IPS-NIHi11 (cell line): Measurements from ENCODE around the gene CNTNAP5.
A peak's percentile ranks its signal among the peaks of the same experiment; 100 is the strongest.

Source experiments
- DNase-seq: peaks from one replicate; pipeline ENCODE4 v3.0.0; 2012; ENCODE audit warnings: mixed read lengths, low spot score

The CNTNAP5 gene

GRCh38 chr2:124692707-124693106 is 667.6 kb downstream of the CNTNAP5 start:
- DNase-seq, result no peak

- DNase-seq, result no peak
Observed at GRCh38 chr2:124693156-124693555, 668.1 kb downstream of the CNTNAP5 start.

GRCh38 chr2:124698979-124699565 is 674.0 kb downstream of the CNTNAP5 start:
- no peak for DNase-seq

- DNase-seq, result no peak
Observed at GRCh38 chr2:124702777-124703176, 677.7 kb downstream of the CNTNAP5 start.

- DNase-seq, result no peak
Observed at GRCh38 chr2:124704071-124704925, 679.2 kb downstream of the CNTNAP5 start.

GRCh38 chr2:124708661-124709060 is 683.6 kb downstream of the CNTNAP5 start:
- DNase-seq, result no peak

GRCh38 chr2:124713969-124714368 is 688.9 kb downstream of the CNTNAP5 start:
- no peak for DNase-seq

GRCh38 chr2:124725187-124725586 is 700.1 kb downstream of the CNTNAP5 start:
- DNase-seq, result no peak

- DNase-seq, result no peak
Observed at GRCh38 chr2:124740636-124741035, 715.5 kb downstream of the CNTNAP5 start.

DNA sequence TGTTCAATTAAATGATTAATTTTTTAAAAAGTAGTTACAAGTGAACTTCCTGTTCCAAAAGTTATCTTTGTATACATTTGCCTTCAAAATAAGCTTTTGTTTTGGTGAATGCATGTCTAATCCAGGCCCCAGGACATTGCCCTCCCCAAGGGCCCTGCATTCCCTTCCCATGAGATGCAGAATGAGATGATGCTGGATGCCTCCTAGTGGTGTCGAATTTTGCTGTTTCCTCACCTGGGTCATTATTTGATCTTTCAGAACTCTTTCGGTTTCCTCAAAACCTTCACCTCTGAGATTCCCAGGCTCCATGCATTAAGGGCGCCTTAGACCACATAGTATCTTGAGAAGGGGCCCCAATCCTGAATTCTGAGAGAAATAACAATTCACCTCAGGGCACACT is 728.8 kb downstream of the CNTNAP5 start:
- peak; percentile 42 for DNase-seq

- no peak for DNase-seq
Observed at GRCh38 chr2:124755386-124755785, 730.3 kb downstream of the CNTNAP5 start.

DNA sequence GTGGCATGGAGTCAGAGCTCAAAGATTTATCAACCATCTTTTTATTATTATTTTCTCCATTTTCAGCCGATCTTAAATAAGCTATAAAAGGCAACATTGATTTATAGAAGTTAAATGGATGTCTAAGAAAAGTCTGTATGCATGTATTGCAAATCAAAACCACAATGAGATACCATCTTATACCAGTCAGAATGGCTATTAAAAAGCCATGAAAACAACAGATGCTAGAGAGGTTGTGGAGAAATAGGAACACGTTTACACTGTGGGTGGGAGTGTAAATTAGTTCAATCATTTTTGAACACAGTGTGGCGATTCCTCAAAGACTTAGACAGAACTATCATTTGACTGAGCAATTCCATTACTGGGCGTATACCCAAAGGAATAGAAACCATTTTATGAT is 731.0 kb downstream of the CNTNAP5 start:
- DNase-seq, result no peak

GRCh38 chr2:124762388-124762787 is 737.3 kb downstream of the CNTNAP5 start:
- no peak for DNase-seq

- no peak for DNase-seq
Observed at GRCh38 chr2:124763611-124764010, 738.5 kb downstream of the CNTNAP5 start.

GRCh38 chr2:124774781-124775180 is 749.7 kb downstream of the CNTNAP5 start:
- DNase-seq, result no peak

GRCh38 chr2:124776332-124776731 is 751.2 kb downstream of the CNTNAP5 start:
- no peak for DNase-seq

DNA sequence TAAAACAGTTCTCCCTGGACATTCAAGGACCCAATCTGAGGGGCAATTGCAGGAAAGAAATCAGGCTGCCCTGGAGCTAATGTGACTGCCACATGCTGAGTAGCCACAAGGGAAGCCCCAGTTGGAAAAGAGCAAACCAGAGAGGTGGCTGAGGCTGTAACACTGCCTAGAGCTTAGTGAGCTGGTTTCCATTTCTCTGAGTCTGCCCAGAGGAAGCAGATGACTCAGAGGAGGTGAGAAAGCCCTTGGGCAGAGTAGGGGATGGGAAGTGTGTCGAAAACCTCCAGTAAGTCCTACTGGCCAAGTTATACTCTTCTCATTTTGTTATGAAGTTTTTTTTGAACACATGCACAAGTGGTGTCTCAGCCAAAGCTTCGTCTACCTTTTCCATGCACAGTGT is 753.0 kb downstream of the CNTNAP5 start:
- no peak for DNase-seq

- no peak for DNase-seq
Observed at GRCh38 chr2:124796647-124797046, 771.6 kb downstream of the CNTNAP5 start.

- no peak for DNase-seq
Observed at GRCh38 chr2:124797049-124797448, 772.0 kb downstream of the CNTNAP5 start.

- DNase-seq, result no peak
Observed at GRCh38 chr2:124798551-124798950, 773.5 kb downstream of the CNTNAP5 start.

DNA sequence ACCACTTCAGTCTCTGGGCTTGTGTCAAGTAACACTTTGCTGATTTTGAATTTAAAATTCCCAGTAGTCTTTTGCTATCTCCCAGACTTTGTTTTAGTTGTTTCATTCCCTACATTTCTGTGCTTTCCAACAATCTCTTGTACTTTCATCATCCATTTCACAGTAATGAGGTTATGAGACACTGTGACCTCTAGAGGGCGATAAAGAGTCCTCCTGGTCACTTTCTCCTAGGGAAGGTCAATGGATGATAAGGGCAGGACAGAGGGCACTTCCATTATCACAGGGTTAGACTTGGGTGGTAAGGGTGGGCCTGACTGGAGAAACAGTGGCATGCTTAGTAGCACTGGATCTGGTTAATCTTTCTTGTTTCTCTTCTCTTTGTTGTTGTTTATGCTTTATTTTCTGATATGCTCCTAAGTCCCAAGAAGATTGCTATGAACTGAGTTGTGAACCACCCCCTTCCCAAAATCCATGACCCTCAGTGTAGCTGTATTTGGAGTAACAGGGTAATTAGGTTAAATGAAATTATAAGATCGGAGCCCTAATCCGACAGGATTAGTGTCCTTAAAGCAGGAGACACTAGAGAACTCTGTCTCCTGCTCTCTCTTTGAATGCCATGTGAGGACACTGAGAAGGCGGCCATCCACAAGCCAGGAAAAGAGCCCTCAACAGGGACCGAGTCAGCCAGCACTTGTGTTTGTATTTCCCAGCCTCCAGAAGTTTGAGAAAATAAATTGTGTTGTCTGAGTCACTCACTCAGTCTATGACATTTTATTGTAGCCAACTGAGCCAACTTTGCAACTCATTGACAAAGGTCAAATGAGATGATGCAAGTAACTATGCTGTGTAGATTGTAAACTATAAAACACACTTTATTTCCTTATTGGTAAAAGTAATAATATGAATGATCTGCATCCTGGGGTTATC is 779.2 kb downstream of the CNTNAP5 start:
- peak; percentile 72 for DNase-seq

DNA sequence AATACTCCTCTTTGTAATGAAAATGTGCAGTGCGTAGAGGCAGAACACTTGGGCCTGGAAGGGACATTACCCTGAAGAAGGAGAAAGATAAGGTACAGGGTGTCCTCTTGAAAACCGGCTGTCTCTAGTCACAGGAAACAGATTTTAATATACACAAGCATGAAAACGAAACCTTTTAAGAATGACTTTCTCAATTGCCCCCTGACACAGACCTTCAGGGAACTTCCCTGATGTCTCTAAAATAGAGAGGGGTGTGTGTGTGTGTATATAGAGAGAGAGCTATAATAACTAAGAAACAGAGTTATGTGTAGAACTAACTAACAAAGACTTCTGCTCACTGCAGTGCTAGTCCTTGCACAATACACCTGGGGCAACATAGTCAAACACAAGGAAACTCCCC is 780.0 kb downstream of the CNTNAP5 start:
- no peak for DNase-seq

DNA sequence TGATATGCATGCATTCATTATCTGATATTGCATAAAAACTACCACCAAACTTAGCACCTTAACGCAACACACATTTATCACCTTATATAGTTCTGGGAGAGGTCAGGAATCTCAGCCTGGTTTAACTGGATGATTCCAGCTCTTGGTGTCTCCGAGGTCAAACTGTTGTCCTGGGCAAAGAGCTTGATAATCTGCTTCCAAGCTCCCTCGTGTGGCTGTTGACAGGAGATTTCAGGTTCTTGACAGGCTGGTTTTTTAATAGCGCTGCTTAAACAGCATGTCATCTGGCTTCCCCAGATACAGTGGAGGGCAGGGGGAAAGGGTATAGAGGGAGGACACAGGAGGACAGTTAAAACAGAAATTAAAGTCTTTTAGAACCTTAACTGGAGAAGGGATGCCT is 785.0 kb downstream of the CNTNAP5 start:
- peak; percentile 37 for DNase-seq
